ENCODE results near the gene BAMBI. TPM values are rescaled to one million over a fixed set of nuclear protein-coding genes. Genes with fewer than 3 reads are reported as not detected.

The BAMBI gene
- total RNA-seq, 1 donor from 2014 or later, result 1.8 TPM

DNA sequence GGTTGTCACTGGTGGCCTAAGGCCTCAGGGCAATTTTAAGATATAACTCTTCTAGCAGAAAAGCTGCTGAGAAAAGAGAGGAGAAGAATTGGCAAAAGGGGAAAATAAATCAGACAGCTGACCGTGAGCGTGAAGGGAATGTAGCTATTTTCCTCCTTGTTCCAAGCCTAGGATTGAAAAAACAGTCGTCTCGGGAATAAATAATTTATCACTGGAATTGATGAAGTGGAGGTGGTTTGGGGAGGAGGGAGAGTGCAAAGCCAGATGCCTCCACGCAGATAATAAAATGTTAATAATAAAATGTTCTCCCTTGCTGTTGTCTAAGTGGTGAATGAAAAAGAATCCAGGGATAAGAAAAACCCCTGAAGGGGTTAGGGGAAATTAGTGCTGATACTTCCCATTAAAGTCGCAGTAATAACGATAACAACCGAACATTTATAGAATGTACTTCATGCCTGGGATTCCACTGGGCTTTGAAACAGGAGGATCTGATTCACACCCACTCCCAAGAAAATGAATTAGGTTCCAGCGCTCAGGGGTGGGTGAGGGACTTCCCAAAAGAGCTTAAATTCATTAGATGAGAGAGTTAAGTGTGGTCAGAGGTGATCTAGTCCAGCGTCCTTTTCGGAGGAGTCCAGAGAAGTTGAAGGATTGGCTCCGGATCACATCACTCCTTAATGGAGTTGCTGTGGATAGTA, 27.3 kb downstream of the BAMBI start:
- no peak for DNase-seq (ENCODE audit: low read depth in 2 of 2)

GRCh38 chr10:28705472-28705871, 28.2 kb downstream of the BAMBI start:
- no peak for DNase-seq (ENCODE audit: low read depth in 2 of 2)

DNA sequence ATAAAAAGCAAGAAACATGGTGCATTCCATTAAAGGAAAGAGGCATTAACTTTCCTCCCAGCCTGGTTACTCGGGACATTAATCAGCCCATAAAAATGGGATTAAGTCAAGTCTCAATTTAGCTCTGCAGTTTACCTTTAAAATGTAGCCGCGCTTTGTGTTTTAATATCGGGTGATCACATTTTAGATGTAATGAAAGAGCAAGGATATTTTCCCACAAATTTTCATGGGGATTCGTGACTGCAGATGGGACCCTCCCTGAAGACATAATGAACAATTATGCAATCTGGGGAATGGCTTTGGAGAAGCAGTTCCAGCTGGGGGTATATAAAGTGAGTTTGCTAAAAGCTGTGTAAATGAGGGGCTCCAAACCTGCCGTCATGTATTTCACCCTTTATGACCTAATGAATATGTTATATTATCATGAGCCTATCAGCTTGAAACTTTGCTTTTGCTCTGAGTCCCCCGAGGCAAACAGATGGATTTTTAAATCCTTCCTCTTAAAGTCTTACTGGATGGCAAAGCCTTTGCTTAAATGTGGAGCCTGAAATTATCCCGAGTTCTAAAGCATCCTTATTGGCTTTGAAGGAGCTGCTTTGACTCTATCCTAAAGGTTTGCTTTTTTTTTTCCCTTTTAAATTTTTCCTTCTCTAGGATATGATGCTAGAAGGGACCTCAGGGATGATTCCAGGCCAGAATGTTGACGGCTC, 31.8 kb downstream of the BAMBI start:
- DNase-seq (ENCODE audit: low read depth in 2 of 2), result no peak

- no peak for DNase-seq (ENCODE audit: low read depth in 2 of 2)
These were observed 33.0 kb downstream of the BAMBI start for GRCh38 chr10:28710202-28710886.

GRCh38 chr10:28711041-28711440, 33.7 kb downstream of the BAMBI start:
- no peak for DNase-seq (ENCODE audit: low read depth in 2 of 2)

DNA sequence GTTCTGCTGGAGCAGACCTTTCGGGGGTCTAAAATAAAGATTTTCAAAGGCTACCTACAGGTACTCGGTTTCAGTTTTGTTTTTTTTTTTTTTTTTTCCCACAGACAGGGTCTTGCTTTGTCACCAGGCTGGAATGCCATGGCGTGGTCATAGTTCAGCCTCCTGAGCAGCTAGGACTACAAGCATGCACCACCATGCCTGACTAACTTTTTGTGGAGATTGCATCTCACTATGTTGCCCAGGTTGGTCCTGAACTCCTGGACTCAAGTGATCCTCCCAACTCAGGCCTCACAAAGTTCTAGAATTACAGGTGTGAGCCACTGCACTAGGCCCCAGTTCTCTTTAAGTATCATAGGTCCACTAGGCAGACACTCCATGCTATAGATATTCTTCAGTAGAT, 34.5 kb downstream of the BAMBI start:
- no peak for DNase-seq (ENCODE audit: low read depth in 2 of 2)

DNA sequence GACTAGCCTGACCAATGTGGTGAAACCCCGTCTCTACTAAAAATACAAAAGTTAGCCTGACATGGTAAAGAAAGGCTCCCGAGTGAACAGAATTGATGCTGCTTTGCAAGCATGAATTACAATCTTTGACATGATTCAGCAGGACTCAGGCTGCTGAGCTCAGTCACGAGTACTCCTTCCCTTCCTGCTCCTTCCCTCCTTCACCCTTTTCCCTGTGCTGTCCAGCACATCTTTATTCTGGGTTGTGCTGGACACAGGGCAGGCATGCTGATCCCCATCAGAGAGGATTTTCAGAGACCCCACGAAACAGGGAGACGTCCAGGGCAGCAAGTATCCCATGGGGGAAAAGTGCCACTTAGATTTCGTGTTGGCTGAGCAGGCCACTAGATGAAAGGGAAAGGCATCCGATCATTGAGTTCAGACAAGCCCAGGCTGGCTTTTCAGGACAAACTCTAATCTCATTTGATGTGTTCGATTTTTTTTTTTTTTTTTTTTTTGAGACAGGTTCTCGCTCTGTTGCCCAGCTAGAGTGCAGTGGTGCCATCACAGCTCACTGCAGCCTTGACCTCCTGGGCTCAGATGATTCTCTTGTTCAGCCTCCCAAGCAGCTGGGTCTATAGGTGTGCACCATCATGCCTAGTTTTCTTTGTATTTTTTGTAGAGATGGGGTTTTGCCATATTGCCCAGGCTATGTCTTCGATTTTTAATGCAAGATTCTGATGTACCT, 36.5 kb downstream of the BAMBI start:
- no peak for DNase-seq (ENCODE audit: low read depth in 2 of 2)

GRCh38 chr10:28714401-28715053, 37.2 kb downstream of the BAMBI start:
- no peak for DNase-seq (ENCODE audit: low read depth in 2 of 2)

GRCh38 chr10:28715246-28715645, 37.9 kb downstream of the BAMBI start:
- no peak for DNase-seq (ENCODE audit: low read depth in 2 of 2)

DNA sequence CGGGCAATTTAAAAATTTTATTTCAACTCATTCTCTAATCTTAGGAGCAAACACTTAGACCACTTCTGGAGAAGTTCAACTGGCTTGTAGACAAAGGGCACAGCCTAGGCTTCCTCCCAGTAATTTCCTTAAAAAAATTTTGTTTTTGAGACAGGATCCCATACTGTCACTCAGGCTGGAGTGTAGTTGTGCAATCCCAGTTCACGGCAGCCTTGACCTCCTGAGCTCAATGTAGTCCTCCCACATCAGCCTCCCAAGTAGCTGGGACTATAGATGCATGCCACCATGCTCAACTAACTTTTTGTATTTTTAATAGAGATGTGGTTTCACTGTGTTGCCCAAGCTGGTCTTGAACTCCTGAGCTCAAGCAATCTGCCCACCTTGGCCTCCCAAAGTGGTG, 38.4 kb downstream of the BAMBI start:
- DNase-seq (ENCODE audit: low read depth in 2 of 2), result no peak

DNA sequence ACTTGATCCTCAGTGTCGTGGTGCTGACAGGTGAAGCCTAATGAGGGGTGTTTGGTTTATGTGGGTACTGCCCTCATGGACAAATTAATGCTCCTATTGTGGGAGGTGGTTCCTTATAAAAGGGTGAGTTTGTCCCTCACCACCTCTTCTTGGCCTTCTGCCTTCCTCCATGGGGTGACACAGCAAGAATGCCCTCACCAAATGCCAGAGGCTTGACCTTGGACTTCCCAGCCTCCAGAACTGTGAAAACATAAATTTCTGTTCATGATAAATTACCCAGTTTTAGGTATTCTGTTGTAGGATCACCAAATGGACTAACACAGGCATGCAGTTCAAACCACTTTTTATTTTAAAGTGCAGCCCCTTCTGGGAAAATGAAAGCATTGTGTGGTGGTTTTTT, 39.4 kb downstream of the BAMBI start:
- no peak for DNase-seq (ENCODE audit: low read depth in 2 of 2)

DNA sequence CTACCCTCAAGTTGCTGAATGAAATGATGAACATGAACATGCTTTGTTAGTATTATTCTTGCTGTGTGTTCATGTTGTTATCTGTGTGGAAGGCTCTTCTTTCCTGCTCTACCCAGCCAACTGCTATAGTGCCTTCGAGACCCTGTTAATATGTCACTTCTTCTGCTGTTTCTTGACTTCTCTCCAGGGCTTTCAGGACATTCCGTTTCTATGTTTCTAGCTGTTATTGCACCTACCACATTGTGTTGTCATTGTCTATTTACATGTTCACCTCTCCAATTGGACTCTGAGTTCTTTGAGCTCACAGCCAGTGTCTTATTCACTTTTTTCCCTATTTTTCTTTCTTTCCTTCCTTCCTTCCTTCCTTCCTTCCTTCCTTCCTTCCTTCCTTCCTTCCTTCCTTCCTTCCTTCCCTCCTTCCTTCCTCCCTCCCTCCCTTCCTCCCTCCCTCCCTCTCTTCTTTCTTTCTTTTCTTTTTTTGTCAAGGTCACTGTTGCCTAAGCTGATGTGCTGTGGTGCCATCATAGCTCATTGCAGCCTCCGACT, 40.4 kb downstream of the BAMBI start:
- DNase-seq (ENCODE audit: low read depth in 2 of 2), result no peak

GRCh38 chr10:28719789-28720436, 42.6 kb downstream of the BAMBI start:
- DNase-seq (ENCODE audit: low read depth in 2 of 2), result peak in 1 of 2 donors; percentile 69

DNA sequence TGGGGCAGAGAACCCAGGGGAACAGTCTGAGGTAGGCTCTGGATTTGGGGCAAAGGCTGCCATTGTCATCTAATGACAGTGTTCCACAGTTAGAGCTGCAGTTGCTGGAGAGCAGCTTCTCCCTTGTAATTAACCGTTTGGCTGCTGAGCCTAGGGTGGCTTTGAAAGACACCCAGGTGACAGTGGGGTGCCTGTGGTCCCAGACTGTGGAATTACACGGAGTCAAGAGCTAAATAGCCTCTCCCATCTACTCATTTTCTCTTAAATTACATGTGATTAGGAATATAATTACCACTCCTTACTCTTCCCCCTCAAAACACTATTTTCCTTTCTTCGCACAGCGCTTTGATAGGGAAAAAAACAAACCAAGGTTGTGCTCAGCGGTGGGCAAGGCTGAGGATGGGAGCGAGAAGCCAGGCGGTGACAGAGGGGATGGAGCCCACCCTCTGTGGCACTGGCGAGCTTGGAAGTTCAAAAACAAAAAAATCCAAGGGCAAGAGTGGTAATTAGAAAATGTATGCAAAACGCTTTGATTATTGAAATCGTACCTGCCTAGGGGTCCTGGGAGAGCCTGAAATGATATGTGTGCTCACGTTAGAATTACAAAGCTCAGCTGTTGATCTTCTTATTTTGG, 44.1 kb downstream of the BAMBI start:
- no peak for DNase-seq (ENCODE audit: low read depth in 2 of 2)

- peak in 1 of 2 donors; percentile 30 for DNase-seq (ENCODE audit: low read depth in 2 of 2)
These were observed 44.9 kb downstream of the BAMBI start for GRCh38 chr10:28722065-28722803.

DNA sequence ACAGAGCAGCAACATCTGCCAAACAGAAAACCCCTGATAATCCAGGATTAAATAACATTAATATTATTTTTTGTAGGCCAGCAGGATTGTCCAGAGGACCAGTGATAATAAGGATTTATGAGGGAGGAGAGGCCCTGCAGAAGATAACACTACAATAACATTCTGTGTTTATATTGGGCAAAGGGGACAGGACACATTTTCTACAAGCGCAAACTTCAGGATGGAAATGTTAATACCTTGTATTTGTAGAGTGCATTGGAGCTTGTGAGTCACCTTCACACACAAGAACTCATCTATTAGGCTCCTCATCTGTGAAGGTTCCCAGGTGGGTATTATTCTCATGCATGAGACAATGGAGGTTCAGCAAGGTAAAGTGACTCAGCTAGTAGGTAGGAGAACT, 51.0 kb downstream of the BAMBI start:
- peak in 1 of 2 donors; percentile 53 for DNase-seq (ENCODE audit: low read depth in 2 of 2)

- no peak for DNase-seq (ENCODE audit: low read depth in 2 of 2)
These were observed 52.9 kb downstream of the BAMBI start for GRCh38 chr10:28730031-28730778.

- DNase-seq (ENCODE audit: low read depth in 2 of 2), result no peak
These were observed 54.8 kb downstream of the BAMBI start for GRCh38 chr10:28732091-28732490.
